Cardiac muscle cell (in vitro differentiated cells and primary cell): ENCODE data around the gene PDZRN3. TPM values are rescaled to one million over a fixed set of nuclear protein-coding genes. Genes with fewer than 3 reads are reported as not detected.

Experiments used
- DNase-seq, 2 donors: peaks; one replicate each; pipeline versions ENCODE4 v3.0.0 to v3.0.0-alpha.2; 2010 to 2017; ENCODE audit warnings: low read depth in 1 of 2, low spot score in 1 of 2
- H3K27ac ChIP-seq: fragments of 200-600 bp; sonication (generic); 2 replicates; pipeline ENCODE4 v1.5.1; 2016
- H3K27me3 ChIP-seq: fragments of 200-600 bp; sonication (generic); 2 replicates; pipeline ENCODE4 v1.6.0; 2016; ENCODE audit warnings: control low read depth
- H3K36me3 ChIP-seq: fragments of 200-600 bp; sonication (generic); 2 replicates; pipeline ENCODE4 v1.5.1; 2016; ENCODE audit warnings: control low read depth
- H3K4me1 ChIP-seq: fragments of 200-600 bp; sonication (generic); 2 replicates; pipeline ENCODE4 v1.8.1; 2017; ENCODE audit warnings: low read depth, mild to moderate bottlenecking, mixed run types
- H3K4me3 ChIP-seq: fragments of 200-600 bp; sonication (generic); 2 replicates; pipeline ENCODE4 v1.5.1; 2016; ENCODE audit warnings: mild to moderate bottlenecking
- H3K9me3 ChIP-seq: fragments of 200-600 bp; sonication (generic); 2 replicates; pipeline ENCODE4 v1.5.1; 2017; ENCODE audit warnings: low read depth, mild to moderate bottlenecking, control low read depth
- CTCF ChIP-seq: IDR thresholded peaks from 2 replicates; pipeline ENCODE4 v1.5.1; 2012; ENCODE audit warnings: low read depth, mild to moderate bottlenecking, low read length
- polyA plus RNA-seq: library from polyadenylated mRNA; unstranded; fragments of >200 nt; fragmentation: Nextera tagmentation; extraction: Ambion mirVana; gene quantifications from 2 replicates; pipeline ENCODE4 v1.2.1, GENCODE V29; 2016
- total RNA-seq: library from RNA; depleted of rRNA; stranded (reverse); fragments of >200 nt; gene quantifications from 2 replicates; pipeline ENCODE4 v1.2.3, GENCODE V29; 2016

Gene PDZRN3
- total and polyA plus RNA-seq, 2 experiments from 2014 or later: 63.9 to 94.7 TPM

GRCh38 chr3:73502609-73503583 is 121.8 kb downstream of the PDZRN3 start:
- no peaks in the 10 kb centered on the region for H3K36me3 ChIP-seq
- peaks cover 28% of the 10 kb centered on the region for H3K4me1 ChIP-seq
- H3K27me3 ChIP-seq: no peaks in the 10 kb centered on the region
- no peak overlapping the region for H3K27ac ChIP-seq
- DNase-seq: peak; percentile 84 to 86
- TF ChIP-seq CTCF: peak; percentile 77
- no peaks in the 10 kb centered on the region for H3K9me3 ChIP-seq
- H3K4me3 ChIP-seq: no peak overlapping the region

- Histone ChIP-seq H3K27me3 (no peaks in the 10 kb centered on the region), H3K27ac (no peak overlapping the region), H3K4me3 (no peak overlapping the region), H3K9me3 (no peaks in the 10 kb centered on the region), H3K4me1 (peaks cover 39% of the 10 kb centered on the region), H3K36me3 (no peaks in the 10 kb centered on the region)
- DNase-seq: no peak
- TF ChIP-seq CTCF: no peak
These were observed 124.4 kb downstream of the PDZRN3 start for GRCh38 chr3:73500321-73500720.

- Histone ChIP-seq H3K27me3 (no peaks in the 10 kb centered on the region), H3K4me3 (no peak overlapping the region), H3K4me1 (peaks cover 34% of the 10 kb centered on the region), H3K36me3 (no peaks in the 10 kb centered on the region), H3K9me3 (no peaks in the 10 kb centered on the region), H3K27ac (no peak overlapping the region)
- no peak for TF ChIP-seq CTCF
- no peak for DNase-seq
These were observed 125.0 kb downstream of the PDZRN3 start for GRCh38 chr3:73499787-73500186.

- Histone ChIP-seq H3K4me3 (no peak overlapping the region), H3K4me1 (peaks cover 34% of the 10 kb centered on the region), H3K36me3 (no peaks in the 10 kb centered on the region), H3K9me3 (no peaks in the 10 kb centered on the region), H3K27me3 (no peaks in the 10 kb centered on the region), H3K27ac (peak overlapping the region; percentile 44)
- TF ChIP-seq CTCF: no peak
- no peak for DNase-seq
These were observed 125.7 kb downstream of the PDZRN3 start for GRCh38 chr3:73498764-73499622.

GRCh38 chr3:73497646-73498406 is 126.9 kb downstream of the PDZRN3 start:
- DNase-seq: no peak
- Histone ChIP-seq H3K27me3 (no peaks in the 10 kb centered on the region), H3K9me3 (no peaks in the 10 kb centered on the region), H3K36me3 (no peaks in the 10 kb centered on the region), H3K27ac (no peak overlapping the region), H3K4me1 (peaks cover 26% of the 10 kb centered on the region), H3K4me3 (no peak overlapping the region)
- no peak for TF ChIP-seq CTCF
